HG03439 (cell line): ENCODE measurements around the gene CAPN8.
"Not testable (repeated sequence)": the region's sequence is repeated elsewhere in the genome, so short reads cannot be mapped to it uniquely, and the experiment has no call there.

Experiments used
- ATAC-seq: cut with Tn5 transposase; IDR thresholded peaks from one replicate; pipeline ENCODE4 v1.9.1; 2021; ENCODE audit warnings: mild to moderate bottlenecking, moderate library complexity; ENCODE audit not compliant: unreplicated experiment

CAPN8 gene

DNA sequence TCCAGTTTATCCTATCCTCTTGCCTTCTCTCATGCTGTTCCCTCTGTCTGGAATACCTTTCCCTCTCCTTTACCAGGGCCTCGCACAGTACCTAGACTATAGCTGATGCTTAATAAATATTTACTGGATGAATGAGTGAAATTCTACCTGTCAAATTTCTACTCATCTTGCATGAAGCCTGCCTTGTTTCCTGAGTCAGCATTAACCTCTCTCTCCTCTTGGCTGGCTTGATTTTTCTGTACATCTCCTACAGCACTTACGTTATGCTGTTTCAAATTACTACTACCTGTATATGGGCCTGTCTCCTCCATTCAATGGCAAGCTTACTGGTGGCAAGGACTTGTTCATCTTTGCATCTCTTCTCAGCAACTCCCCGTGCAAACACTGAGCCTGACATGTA, 130.8 kb downstream of the CAPN8 start:
- no peak for ATAC-seq

DNA sequence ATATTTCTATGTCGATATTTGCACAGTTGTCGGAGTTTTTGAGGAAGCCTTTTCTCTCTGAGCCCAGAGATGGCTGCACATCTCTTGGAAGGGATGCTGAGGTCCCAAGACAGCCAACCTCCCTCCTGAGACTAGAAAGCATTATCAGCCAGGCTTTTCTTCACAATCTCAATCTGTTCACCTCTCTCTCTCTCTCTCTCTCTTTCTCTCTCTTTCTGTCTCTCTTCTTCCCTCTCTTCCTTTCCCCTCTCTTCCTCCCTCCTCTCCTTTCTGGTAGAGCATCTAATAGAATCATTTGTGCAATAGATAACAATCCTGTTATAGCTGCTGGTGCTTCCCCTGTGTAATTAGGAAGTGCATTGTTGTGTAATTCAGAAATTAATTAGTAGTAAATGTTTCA, 131.8 kb downstream of the CAPN8 start:
- ATAC-seq: no peak

DNA sequence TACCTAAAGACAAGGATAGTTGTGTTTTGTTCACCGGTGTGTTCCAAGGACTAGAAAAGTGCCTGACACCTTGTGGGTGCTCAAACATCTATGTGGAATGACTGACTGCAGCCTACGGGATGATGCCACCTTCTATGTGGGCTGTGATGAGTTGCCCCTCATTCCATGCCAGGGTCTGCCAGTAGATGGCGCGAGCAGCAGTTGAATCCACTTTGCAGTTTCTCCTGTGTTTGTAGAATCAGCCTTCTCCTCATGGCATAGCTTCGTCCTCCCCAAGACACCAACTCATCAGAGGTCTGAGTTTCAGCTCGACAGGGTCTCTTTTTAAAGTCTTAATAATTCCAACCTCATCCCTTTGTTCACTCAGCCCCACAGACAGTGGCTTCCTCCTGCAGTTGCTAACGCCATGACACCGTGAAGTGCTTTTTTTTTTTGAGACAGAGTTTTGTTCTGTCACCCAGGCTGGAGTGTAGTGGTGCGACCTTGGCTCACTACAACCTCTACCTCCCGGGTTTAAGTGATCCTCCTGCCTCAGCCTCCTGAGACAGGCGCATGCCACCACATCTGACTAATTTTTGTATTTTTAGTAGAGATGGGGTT, 133.7 kb downstream of the CAPN8 start:
- ATAC-seq: no peak

DNA sequence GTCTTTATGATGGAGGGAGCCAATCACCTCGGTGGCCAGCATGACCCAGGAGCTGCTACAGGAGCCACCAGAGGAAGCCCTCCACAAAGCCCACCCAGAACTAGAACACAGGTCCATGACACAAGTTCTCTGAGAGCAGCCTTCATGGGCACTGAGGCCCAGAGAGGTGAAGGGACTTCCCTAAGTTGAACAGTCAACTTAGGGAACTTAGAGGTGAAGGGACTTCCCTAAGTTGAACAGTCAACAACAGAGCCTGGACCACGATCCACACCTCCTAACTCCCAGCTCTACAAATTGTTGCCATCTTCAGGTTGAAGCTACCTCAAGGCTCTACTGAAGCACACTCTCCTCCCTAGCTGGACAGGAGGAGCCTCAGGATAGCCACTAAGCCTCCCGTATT, 139.5 kb downstream of the CAPN8 start:
- no peak for ATAC-seq

DNA sequence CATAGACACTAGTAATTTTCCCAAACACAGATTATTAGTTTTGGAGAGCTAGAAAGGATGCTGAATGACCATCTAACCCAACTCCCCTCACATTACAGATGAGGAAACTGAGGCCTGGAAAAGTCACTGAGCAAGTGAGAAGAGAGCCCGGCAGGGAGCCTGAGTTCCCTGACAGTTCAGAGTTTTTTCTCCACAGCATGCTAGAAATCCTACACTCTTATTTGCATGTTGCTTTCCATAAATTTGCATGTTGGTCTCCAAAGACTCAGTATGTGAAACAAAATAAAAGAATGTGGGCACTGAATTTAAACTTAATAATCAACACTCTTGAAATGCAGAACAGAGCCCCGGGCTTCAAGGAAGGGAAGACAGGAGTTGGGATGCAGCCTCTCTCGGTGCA, 140.0 kb downstream of the CAPN8 start:
- no peak for ATAC-seq

DNA sequence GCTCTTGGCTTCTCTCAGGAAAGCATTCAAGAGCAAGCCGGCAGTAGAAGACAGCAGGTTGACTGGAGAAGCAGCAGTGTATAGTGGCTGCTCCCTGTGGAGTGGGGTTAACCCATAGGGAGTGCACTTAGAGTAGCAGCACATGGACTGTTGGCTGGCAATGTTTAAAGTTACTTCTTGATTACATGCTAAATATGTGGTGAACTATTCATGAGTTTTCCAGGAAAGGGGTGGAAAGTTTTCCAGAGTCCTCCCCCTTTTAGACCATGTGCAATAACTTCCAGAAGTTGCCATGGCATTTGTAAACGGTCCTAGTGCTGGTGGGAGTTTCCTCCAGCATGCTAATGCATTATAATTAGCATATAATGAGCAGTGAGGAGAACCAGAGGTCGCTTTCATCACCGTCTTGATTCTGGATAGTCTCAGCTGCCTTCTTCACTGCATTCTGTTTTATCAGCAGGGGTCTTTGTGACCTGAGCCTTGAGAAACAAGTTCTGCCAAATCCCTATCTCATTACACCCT, 140.5 kb downstream of the CAPN8 start:
- no peak for ATAC-seq

DNA sequence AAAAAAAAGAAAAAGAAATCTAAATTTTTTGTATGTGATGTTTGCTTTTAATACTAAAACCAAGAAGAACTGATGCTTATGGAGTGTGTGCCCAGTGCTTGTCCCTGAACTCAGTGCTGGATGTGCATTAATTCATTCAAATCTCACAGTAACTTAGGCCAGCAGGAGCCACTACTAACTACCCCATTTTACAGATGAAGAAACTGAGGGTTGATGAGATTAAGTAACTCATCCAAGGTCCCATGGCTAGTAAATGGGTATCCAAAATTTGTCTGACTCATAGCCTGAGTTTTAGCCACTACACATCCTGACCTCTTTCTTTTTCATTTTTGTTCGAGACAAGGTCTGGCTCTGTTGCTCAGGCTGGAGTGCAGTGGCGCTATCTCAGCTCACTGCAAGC, 144.4 kb downstream of the CAPN8 start:
- ATAC-seq: no peak

DNA sequence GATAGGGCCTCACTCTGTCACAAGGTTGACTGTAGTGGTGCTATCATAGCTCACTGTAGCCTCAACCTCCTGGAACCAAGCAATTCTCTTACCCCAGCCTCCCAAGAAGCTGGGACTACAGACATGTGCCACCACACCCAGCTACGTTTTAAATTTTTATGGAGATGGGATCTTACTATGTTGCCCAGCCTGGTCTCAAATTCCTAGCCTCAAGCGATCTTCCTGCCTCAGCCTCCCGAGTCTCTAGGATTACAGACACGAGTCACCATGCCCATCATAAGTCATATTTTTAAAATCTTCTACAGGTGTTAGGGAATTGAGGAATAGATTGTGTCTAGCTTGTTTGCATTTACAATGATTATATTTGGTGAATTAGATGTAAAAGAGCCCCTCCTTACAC, 145.3 kb downstream of the CAPN8 start:
- ATAC-seq: no peak

DNA sequence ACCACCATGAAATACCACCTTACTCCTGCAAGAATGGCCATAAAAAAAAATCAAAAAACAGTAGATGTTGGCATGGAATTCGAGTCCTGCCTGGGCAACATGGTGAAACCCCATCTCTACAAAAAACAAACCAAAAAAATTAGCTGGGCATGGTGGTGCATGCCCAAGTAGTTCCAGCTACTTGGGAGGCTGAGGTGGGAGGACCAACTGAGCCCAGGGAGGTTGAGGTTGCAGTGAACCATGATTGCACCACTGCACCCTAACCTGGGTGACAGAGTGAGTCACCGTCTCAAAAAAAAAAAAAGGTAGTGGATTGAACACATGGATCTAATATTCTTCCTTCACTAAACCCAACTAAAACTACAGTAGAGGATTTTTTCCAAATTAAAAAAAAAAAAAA, 146.4 kb downstream of the CAPN8 start:
- ATAC-seq: no peak

DNA sequence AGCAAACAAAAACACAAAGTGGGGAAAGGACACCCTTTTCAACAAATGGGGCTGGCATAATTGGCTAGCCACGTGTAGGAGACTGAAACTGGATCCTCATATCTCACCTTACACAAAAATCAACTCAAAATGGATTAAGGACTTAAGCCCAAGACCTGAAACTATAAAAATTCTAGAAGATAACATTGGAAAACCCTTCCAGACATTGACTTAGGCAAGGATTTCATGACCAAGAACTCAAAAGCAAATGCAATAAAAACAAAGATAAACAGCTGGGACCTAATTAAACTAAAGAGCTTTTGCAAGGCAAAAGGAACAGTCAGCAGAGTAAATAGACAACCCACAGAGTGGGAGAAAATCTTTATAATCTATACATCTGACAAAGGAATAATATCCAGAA, 146.9 kb downstream of the CAPN8 start:
- ATAC-seq: not testable (repeated sequence)

DNA sequence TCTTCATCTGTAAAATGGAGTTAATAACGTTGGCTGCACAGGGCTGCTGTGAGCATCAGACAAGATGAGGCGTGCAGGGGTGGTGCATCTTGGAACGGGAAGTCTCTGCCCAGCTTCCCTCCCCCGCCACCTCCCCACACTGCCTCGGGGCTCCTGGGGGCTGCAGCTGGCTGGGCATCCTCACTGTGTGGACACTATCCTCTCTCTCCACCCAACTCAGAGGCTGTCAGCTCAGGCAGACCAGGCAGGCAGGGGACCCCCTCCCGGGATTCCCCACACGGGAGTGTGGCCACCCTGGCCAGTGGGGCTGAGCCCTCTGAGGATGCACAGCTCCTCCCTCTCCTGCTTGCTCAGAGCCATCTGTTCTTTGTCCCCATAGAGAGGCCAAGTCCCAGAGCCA, 149.6 kb downstream of the CAPN8 start:
- no peak for ATAC-seq

DNA sequence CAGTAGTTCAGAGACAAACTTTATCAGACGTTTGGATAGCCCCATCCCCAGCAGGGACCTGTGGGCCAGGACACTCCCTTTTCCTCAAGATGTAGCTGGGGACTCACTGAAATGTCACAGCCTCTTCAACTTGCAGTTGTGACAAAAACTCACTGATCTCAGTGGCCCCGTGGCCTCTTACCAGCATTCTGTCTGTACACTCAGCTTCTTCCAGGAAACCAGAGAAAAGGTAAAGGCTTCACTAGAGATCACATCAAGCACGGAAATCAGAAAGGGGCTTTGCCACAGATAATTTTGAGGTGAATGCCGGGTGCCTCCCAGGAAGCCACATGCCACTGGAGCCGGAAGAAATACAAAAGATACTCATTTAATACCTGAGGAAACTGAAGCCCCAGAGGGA, 150.1 kb downstream of the CAPN8 start:
- ATAC-seq: no peak

DNA sequence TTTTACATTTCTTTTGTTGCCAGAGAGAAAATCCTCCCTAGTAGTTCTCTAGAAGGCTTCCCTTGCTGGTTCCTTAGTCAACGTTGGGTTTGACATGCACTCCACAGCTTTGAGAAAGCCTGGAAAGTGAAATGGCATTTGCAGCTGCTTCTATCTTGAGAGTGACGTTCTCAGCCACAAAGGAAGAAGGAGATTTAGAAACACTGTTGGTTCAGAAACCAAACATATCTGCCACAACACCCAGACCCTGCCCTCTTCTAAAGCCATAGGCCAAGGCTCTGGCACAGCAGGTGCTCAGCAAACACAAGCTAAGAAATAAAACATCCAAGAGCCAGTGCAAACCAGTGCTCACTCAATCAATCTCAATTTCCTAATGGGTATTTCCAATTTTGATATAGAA, 150.9 kb downstream of the CAPN8 start:
- ATAC-seq: no peak

DNA sequence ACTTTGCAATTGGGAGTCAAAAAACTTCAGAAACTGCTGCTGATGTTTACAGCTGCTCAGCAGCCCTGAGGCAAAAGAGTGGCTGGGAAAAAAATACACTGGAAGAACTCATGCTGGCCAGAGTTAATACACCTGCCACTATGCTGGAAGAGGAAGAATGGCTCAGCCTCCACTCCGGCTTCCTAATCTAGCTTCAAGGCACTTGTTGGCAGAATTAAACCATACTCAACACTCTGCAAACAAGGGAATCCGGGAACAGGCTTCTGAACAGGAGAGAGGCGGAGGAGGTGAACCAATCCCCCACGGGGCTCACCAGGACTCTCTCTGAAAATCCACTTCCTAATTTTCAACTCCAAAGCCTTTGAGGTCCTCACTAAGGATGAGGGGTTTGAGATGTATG, 152.2 kb downstream of the CAPN8 start:
- no peak for ATAC-seq

DNA sequence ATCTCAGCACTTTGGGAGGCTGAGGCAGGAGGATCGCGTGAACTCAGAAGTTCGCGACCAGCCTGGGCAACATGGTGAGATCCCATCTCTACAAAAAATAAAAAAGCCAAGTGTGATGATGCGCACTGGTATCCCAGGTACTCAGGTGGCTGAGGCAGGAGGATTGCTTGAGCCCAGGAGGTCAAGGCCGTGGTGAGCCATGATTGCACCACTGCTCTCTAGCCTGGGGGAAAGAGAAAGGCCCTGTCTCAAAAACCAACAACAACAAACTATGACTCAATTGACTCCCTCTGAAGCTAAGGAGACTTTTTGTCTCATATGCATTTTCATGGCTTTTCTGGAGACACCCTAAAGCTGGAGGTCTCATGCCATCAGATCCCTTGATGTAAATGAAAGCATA, 153.4 kb downstream of the CAPN8 start:
- ATAC-seq: no peak

DNA sequence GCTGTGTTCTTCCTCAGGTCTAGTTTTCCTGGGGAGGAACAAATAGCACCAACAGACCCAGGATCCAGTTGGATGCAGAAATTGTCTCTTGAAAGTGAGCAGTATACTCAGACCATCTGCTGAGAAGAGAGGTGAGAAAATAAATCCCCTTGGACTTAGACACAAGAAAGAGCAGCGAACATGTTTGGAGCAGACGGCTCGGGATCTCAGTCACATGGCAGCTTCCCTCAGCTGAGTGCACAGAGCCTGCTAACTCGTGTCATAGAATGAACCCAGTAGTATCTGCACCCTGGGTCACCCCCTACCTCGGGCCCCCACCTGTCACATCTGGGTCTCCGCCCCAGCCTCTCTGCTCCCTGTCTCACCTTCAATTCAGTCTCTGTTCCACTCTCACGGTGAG, 156.7 kb downstream of the CAPN8 start:
- no peak for ATAC-seq

DNA sequence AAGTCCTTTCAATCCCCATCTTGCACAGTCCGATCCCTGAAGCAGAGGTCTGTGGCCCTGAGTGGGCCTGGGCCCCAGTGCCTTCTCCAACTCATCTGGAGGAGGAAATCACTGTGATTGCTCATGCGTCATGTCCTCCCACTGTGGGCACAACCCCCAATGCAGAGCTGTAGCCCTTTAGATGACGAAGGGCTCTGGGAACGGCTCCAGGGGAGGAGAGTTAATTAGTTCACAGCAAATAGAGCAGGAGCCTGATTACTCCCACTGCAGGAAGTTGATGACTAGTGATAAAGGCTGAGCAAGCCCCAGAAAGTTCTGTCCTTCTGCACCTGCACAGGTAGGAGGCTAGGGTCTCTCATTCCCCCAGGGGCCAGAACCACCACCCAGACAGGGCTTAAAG, 160.8 kb downstream of the CAPN8 start:
- no peak for ATAC-seq

DNA sequence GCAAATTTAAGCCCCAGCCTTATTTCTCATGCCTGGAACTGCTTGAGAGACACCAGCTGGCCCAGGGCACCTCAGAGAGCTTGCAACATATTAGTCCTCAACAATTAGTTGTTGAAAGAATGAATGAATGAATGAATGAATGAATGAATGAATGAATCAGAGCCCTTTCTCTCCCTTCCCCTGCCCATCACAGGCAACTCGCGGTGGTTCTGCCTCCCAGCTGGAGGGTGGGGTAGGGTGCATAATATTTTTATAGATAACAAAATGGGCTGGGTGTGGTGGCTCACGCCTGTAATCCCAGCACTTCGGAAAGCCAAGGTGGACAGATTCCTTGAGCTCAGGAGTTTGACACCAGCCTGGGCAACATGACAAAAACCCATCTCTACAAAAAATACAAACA, 162.2 kb downstream of the CAPN8 start:
- no peak for ATAC-seq

DNA sequence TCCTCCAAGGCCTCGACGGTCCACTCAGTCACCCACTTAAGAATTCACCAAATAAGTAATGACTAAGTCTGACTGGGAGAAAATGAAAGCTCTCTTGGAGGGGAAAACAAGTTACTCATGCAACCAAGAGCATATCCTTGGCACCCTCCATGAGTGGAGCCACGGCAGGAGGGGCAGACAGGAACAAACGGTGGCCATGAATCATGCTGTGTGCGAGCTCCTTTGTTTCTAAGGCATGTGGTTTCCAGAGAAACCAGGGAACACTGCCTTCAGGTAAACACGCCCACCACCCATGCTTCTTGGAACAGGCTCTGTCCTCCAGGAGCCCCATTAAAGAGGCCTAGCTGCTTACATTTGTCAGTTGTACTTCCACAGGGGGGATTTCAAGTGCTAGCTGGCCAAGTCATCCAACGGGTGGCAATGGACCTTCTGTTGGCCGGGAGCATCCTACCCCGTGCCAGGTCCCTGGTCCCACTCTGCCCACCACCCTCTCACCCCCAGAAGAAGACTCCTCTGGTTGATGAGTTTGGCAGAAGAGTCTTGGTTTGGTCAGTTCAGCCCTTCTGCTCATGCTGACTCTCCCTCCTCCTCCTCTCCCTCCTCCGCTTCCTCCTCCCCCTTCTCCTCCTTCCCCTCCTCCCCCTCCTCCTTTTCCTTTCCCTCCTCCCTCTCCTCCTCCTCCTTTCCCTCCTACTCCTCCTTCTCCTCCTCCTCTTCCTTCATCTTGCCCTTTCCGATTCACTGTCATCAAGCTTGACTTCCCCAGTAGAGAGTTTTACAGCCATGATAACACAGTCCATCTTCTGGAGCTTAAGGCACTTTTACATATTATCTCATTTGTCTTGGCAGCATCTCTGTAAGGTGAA, 164.7 kb downstream of the CAPN8 start:
- ATAC-seq: no peak

DNA sequence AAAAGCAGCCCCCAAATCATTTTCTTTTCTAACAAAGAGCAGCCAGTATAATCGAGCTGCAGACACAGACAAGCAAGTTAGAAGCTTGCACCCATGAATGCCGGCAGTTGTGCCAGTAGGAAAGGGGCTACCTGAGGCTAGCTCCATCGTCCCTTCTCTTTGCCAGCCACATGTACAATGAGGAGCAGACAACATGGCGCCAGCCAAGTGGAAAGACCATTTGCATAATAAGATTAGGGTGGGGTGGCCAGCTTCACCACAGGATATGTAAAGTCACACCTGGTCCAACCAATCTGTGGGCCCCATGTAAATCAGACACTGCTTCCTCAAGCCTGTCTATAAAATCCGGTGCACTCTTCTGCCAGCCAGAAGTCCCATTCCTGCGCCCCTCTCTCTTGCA, 168.6 kb downstream of the CAPN8 start:
- no peak for ATAC-seq

DNA sequence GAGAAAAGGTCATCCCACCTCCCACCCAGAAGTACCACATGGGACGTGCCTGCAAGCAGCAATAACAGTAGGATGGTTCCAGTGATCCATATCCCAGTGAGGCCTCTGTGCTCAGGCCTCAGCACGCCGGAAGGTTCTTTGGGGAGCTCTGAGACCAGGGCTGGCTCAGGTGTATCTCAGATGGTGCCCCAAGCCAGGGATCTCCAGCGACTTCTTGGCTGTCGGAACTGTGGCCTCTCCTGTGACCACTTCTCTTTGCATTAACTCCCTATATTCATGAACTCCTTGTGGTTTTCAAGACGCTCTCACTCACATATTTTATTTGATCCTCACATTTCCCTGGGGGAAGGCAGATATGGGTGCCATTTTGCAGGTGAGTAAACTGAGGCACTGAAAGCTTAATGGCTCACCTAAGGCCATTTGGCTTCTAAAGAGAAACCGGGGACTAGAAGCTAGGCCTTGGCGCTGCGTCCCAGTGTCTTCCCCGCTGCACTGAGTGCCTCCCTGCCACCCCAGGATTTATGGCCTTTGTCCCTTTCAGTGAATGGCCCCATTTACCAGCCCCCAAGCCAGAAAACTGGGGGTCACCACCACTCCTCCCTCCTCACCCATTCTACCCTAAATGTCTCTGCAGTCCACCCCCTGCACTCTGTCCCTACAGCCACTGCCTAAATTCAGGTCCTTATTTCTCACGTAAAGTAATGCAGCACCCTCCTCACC, 170.4 kb downstream of the CAPN8 start:
- ATAC-seq: no peak

DNA sequence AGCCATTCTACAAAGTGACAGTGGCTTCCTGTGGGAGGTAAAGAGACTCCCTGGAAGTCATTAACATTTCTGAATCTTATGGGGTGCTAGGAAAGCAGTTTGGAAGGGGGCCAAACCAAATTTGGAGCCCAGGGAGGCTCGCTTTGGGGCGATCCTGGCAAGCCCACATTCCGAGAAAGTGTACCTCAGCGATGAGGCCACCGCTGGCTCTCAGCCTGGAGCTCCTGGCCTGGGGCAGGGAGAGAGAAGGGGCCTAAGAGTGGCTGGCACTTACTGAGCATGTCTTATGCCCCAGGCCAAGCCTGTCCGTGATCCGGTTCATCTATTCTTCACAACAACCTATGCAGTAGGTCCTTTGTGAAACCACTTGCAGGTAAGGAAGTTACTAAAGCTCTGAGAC, 173.5 kb downstream of the CAPN8 start:
- no peak for ATAC-seq
